GM12874 (cell line): ENCODE results near the gene DEPDC5.

Experiments used
- CTCF ChIP-seq: IDR thresholded peaks from 2 replicates; pipeline ENCODE4 v1.5.1; 2011; ENCODE audit warnings: low read depth, mild to moderate bottlenecking, control low read depth, low read length, moderate library complexity; ENCODE audit not compliant: insufficient read depth

Gene DEPDC5

DNA sequence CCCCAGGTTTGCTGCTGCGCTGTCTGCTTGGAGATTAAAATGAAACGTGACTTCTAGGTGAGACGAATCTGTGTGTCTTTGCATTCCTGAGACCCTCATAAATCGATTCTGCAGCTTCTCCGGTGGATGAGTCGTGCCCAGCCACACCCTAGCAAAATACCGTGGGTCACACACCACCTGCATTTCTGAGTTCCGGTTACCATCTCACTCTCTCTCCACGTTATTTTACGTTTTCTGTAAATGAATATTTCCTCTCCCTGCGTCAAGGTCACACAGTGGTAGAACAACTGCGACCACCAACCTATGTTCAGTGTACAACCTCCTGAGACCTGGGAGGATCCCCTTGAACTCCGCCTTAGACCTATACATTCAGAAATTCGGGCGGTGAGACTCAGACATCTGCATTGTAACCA, 191.6 kb downstream of the DEPDC5 start:
- TF ChIP-seq CTCF, result no peak

DNA sequence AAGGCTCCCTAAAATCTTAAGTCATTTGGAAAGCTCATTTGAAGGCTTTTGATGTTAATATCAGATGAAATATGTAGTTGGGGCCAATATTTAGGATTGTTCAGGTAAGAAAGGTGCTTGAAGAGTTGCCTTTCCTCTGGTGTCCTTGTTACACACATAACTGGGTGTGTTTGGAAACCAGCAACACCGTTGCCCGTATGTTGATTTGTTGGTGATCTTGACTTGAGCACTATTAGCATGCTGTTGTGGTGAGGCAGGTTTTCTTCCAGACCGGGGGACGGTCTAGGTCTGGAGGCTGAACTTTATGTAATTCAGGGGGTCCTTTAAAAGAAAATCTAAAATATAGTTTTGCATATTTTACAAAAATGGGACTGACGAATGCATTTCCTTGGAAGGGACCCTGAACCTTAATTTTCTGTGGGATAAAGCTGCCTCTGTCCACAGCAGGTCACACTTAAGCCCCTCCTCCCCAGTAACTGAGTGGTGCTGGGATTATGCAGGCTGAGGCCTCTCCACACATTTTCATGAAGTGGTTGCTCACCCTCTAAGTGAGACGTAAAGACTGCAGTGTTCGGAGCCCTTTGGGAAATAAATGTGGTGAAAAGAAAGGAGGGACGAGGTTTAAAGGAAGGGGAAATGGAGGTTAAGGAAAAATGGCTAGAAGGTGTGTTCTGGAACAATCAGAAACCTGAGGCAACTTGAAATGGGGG, 192.3 kb downstream of the DEPDC5 start:
- TF ChIP-seq CTCF, result no peak

- peak; percentile 64 for TF ChIP-seq CTCF
Observed at GRCh38 chr22:31947296-31947695, 193.5 kb downstream of the DEPDC5 start.

- TF ChIP-seq CTCF, result no peak
Observed at GRCh38 chr22:31948002-31948401, 194.2 kb downstream of the DEPDC5 start.

GRCh38 chr22:31950226-31950625, 196.4 kb downstream of the DEPDC5 start:
- TF ChIP-seq CTCF, result no peak

DNA sequence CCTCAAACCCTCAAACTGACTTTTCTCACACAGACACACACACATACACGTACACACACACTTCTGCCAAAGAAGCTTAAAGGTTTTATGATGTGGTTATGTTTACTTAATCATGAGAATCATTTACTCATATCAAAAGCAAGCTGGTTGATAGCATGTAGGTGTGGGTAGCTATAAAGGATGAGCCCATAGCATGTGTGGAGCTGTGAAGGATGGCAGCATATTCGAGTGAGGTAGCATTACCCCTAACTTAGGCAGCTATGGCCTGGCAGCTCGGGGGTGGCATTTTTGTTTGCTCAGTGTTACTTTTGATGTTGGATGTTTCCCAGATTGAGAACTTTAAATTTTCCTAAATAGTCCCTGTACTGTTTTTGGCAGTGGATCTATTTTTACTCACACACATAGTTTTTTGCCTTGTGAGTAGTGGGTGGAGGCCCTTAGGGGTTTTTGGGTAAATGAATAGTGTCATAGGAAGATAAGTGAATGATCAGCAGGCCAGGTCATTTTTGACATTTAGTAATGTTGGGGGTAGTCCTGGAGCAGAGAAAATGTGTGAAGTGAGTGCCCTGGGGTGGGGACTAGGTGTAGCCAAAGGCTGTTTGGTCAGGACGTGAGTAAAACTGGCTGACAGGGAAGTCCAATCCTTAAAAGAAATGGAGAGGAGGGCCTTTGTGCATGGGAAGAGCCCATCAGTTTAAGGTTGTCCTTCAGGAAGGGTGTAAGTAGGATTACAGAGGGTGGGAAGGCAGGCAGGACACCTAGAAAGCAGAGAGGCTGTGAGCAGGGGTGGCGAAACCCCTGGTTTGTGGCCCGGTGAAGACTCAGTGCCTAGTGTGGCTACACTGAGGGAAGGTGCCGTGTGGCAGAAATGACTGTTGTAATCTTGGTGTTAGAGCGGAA, 197.6 kb downstream of the DEPDC5 start:
- TF ChIP-seq CTCF, result no peak

DNA sequence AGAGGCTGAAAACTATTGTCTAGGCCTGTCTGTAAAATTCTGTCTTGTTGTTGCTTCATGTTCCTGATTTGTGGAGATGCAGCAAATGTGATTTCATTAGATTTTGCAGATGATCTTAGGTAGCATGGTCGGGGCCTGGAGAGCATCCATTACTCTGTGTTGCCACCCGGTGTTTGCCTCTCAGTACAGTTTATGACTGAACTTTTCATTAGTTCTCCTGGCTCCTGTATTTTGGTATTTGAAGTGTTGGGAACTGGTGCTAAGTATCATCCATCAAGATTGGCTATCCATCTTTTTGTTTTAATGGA, 198.2 kb downstream of the DEPDC5 start:
- no peak for TF ChIP-seq CTCF
